Left lung (tissue), 10 donors: ENCODE results near the gene CDH6. TPM values are rescaled to one million over a fixed set of nuclear protein-coding genes. Genes with fewer than 3 reads are reported as not detected.

Source experiments
- ATAC-seq: fragments of 200-7000 bp; cut with Tn5 transposase; one replicate; pipeline ENCODE4 v1.9.1; 2020; ENCODE audit warnings: moderate library complexity
- DNase-seq, 4 donors: peaks; one replicate each; pipeline ENCODE4 v3.0.0-alpha.2; 2013 to 2020
- H3K27ac ChIP-seq, 2 donors: fragments of 200-600 bp; sonication (generic) in 1 of 2; one replicate each; pipeline versions ENCODE4 v1.5.0 to v1.8.0; 2020 to 2021
- H3K27me3 ChIP-seq, 2 donors: fragments of 200-600 bp; sonication (generic) in 1 of 2; one replicate each; pipeline versions ENCODE4 v1.5.0 to v1.8.0; 2020 to 2021
- H3K36me3 ChIP-seq, 2 donors: fragments of 200-600 bp; sonication (generic) in 1 of 2; one replicate each; pipeline versions ENCODE4 v1.5.0 to v1.8.0; 2020 to 2021
- H3K4me1 ChIP-seq, 2 donors: fragments of 200-600 bp; one replicate each; pipeline ENCODE4 v1.8.0; 2021
- H3K4me3 ChIP-seq, 2 donors: fragments of 200-600 bp; sonication (generic) in 1 of 2; one replicate each; pipeline versions ENCODE4 v1.5.0 to v1.8.0; 2020 to 2021; ENCODE audit warnings: mild to moderate bottlenecking in 1 of 2
- H3K9me3 ChIP-seq, 2 donors: fragments of 200-600 bp; sonication (generic) in 1 of 2; one replicate each; pipeline versions ENCODE4 v1.5.0 to v1.8.0; 2020 to 2021
- CTCF ChIP-seq, 2 donors: fragments of 200-600 bp; sonication (generic) in 1 of 2; IDR thresholded peaks; one replicate each; pipeline versions ENCODE4 v1.5.0 to v1.8.0; 2021; ENCODE audit warnings: antibody characterized with exemption in 2 of 2
- intact Hi-C, 2 donors: fragments of 100-400 bp; cut with DNase I; formaldehyde crosslinking; loops; one replicate each; pipeline versions ENCODE4 v1.11.2 to v1.14.2; 2022
- polyA plus RNA-seq, 6 donors: library from polyadenylated mRNA; unstranded; fragments of 120-200 nt; gene quantifications; one replicate each; pipeline ENCODE4 v1.2.1, GENCODE V29; 2013; ENCODE audit not compliant: insufficient read length in 6 of 6
- total RNA-seq, 2 donors: library from RNA; stranded (reverse); fragmentation: NEBNext Ultra II Directional; extraction: Animal tissue kit (Norgen Biotek cat#: 25700); gene quantifications; one replicate each; pipeline ENCODE4 v1.2.1, GENCODE V29; 2021
- donor health status: DM: no; HTN: yes; CAD: no.
- donor health status: DM: no; HTN: no; CAD: no.

CDH6 gene
- total and polyA plus RNA-seq, 8 donors = 7.4 to 13.2 (median 9.1) TPM

- no peak overlapping the region for H3K4me3 ChIP-seq
- no peak for DNase-seq
- no peaks in the 10 kb centered on the region for H3K9me3 ChIP-seq
- H3K27ac ChIP-seq = no peak overlapping the region
- intact Hi-C loops = no loop called here
- H3K36me3 ChIP-seq = no peaks in the 10 kb centered on the region
- no peak for ATAC-seq
- no peaks in the 10 kb centered on the region for H3K4me1 ChIP-seq
- TF ChIP-seq CTCF (IDR thresholded peaks at IDR 0.05) = no peak
- no peaks in the 10 kb centered on the region for H3K27me3 ChIP-seq
Observed at GRCh38 chr5:31156631-31157160, 36.8 kb upstream of the CDH6 start.

- DNase-seq = no peak
- TF ChIP-seq CTCF (IDR thresholded peaks at IDR 0.05) = no peak
- no peaks in the 10 kb centered on the region for H3K27me3 ChIP-seq
Observed at GRCh38 chr5:31157720-31158119, 35.8 kb upstream of the CDH6 start.

GRCh38 chr5:31158686-31159085 is 34.8 kb upstream of the CDH6 start:
- Histone ChIP-seq H3K36me3 (no peaks in the 10 kb centered on the region), H3K27me3 (no peaks in the 10 kb centered on the region), H3K9me3 (no peaks in the 10 kb centered on the region), H3K4me3 (no peak overlapping the region), H3K4me1 (no peaks in the 10 kb centered on the region), H3K27ac (no peak overlapping the region)
- no peak for DNase-seq
- intact Hi-C loops = no loop called here
- no peak for ATAC-seq
- TF ChIP-seq CTCF (IDR thresholded peaks at IDR 0.05) = no peak

More at GRCh38 chr5:31157720-31158119, 35.8 kb upstream of the CDH6 start:
- Histone ChIP-seq H3K4me1 (no peaks in the 10 kb centered on the region), H3K9me3 (no peaks in the 10 kb centered on the region), H3K36me3 (no peaks in the 10 kb centered on the region), H3K4me3 (no peak overlapping the region), H3K27ac (no peak overlapping the region)
- intact Hi-C loops = no loop called here
- ATAC-seq = no peak

- no peak for TF ChIP-seq CTCF (IDR thresholded peaks at IDR 0.05)
- DNase-seq = no peak
- intact Hi-C loops = no loop called here
Observed at GRCh38 chr5:31161781-31162181, 31.7 kb upstream of the CDH6 start.

GRCh38 chr5:31165729-31166128 is 27.8 kb upstream of the CDH6 start:
- H3K4me1 ChIP-seq = no peaks in the 10 kb centered on the region
- no peaks in the 10 kb centered on the region for H3K9me3 ChIP-seq
- H3K27ac ChIP-seq = no peak overlapping the region
- intact Hi-C loops = no loop called here
- DNase-seq (no peak), ATAC-seq (no peak)
- H3K27me3 ChIP-seq = no peaks in the 10 kb centered on the region
- no peaks in the 10 kb centered on the region for H3K36me3 ChIP-seq
- no peak for TF ChIP-seq CTCF (IDR thresholded peaks at IDR 0.05)
- no peak overlapping the region for H3K4me3 ChIP-seq

More at GRCh38 chr5:31161781-31162181, 31.7 kb upstream of the CDH6 start:
- no peak for ATAC-seq
- Histone ChIP-seq H3K27me3 (no peaks in the 10 kb centered on the region), H3K4me3 (no peak overlapping the region), H3K9me3 (no peaks in the 10 kb centered on the region), H3K36me3 (no peaks in the 10 kb centered on the region), H3K4me1 (no peaks in the 10 kb centered on the region), H3K27ac (no peak overlapping the region)
